CD4-positive, alpha-beta T cell treated with Interleukin-21 for 1 hour (primary cell): ENCODE data around the gene MRPL18.
"Not testable (repeated sequence)": the region's sequence is repeated elsewhere in the genome, so short reads cannot be mapped to it uniquely, and the experiment has no call there.

Experiments used
- DNase-seq: peaks from one replicate; pipeline ENCODE4 v3.0.0-alpha.2; 2020

The MRPL18 gene

GRCh38 chr6:159817951-159818739, 27.9 kb downstream of the MRPL18 start:
- no peak for DNase-seq

- no peak for DNase-seq
Measured at GRCh38 chr6:159819098-159819497, 28.8 kb downstream of the MRPL18 start.

- peak; percentile 33 for DNase-seq
Measured at GRCh38 chr6:159819932-159820640, 29.8 kb downstream of the MRPL18 start.

GRCh38 chr6:159821122-159821521, 30.9 kb downstream of the MRPL18 start:
- no peak for DNase-seq

- DNase-seq, result no peak
Measured at GRCh38 chr6:159821726-159822125, 31.5 kb downstream of the MRPL18 start.

GRCh38 chr6:159823953-159824352, 33.7 kb downstream of the MRPL18 start:
- no peak for DNase-seq

GRCh38 chr6:159824690-159825089, 34.4 kb downstream of the MRPL18 start:
- not testable (repeated sequence) for DNase-seq

DNA sequence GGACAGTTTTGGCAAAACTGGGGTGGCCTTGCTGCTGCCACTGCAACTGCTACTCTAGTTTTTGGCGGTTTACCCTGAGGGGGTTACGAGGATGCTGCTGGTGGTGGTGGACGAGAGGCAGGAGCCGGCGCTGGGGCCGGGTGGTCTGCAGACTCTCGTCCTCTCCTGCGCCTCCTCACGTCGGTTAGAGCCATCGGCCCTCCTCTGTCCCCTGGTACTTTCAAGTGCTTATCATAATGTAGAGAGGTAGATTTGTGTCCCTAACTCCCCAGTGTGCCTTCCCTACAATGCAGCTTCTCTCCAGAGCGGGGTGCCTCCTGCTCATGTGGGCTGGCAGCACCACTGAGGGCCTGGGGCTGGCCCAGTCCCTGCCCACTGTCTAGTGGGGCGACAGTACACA, 35.7 kb downstream of the MRPL18 start:
- DNase-seq, result no peak

DNA sequence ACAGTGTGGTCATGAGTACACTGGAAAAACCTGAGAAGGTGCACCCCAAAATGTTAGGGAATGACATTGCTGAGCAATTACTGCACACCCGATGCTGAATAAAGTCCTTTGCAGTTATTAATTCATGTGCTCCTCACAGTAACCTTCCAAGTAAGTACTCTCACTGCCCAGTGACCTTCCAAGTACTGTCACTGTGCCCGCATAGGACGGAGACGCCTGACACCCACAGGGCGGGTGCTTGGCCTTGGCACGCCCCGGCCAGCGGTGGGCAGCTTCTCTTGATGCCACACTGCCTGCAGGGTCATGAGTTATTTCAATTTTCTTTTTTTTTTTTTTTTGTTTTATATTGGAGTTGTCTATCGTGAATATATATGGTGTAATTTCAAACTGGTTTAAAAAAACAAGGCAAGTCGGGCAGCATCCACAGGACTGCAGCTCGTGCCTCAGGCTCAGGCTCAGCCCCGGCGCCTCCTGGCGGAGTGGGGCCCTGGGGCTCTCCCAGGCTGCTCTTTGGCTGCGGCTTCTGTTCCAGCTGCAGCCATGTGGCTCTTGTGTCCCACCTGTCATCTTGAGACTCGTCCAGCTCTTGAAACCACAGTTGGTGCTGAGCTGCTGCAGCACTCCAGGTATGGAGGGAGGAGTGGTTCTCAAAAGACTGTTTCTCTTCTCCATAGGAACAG, 36.8 kb downstream of the MRPL18 start:
- no peak for DNase-seq

GRCh38 chr6:159828074-159828473, 37.8 kb downstream of the MRPL18 start:
- no peak for DNase-seq

DNA sequence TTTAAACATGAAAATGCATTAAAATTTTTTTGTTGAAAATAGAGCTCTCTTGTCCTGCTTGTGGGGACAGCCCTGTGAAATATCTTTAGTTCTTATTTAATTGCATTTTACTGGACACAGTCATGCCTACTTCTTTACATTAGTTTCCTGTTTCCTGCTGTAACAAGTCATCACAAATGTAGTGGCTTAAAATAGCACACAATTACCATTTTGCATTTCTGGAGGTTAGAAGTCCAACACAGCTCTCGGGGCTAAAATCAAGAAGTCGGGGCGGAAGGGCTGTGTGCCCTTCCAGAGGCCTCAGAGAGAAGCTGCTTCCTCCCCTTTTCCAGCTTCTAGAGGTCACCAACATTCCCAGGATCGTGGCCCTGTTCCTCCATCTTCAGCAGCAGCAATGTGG, 39.3 kb downstream of the MRPL18 start:
- DNase-seq, result no peak

GRCh38 chr6:159830501-159831372, 40.5 kb downstream of the MRPL18 start:
- DNase-seq, result no peak

DNA sequence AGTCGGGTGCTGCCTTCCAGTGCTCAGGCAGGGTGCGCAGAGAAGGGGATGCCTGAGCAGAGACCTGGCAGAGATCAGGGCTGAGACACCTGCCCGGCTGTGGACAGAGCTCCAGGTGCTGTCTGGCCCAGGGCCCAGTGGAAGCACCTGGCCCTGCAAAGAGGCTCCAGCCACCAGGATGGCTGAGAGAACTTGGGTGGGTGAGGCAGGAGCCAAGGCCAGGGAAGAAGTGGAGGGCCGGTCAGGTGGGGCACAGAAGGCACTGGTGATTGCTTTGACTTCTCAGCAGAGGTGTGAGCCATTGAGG, 41.1 kb downstream of the MRPL18 start:
- DNase-seq, result no peak

DNA sequence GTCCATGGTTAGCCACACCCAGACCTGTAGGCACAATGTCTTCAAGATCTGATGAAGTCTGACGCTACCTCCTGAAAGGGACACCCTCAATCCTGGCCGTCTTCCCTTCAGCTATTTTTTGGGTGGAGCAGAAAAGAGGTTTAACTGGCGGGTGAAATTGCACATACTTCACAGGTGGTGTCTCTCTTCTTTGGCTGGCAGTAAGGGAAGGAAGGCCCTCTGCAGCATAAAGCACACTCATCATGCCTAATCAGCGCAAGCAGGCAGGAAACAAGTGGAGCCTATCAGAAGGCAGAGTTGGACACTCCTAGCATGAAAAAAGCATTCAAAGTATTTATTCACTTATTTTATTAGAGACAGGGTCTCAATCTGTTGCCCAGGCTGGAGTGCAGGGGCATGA, 42.7 kb downstream of the MRPL18 start:
- DNase-seq, result no peak

GRCh38 chr6:159833556-159833955, 43.3 kb downstream of the MRPL18 start:
- no peak for DNase-seq

DNA sequence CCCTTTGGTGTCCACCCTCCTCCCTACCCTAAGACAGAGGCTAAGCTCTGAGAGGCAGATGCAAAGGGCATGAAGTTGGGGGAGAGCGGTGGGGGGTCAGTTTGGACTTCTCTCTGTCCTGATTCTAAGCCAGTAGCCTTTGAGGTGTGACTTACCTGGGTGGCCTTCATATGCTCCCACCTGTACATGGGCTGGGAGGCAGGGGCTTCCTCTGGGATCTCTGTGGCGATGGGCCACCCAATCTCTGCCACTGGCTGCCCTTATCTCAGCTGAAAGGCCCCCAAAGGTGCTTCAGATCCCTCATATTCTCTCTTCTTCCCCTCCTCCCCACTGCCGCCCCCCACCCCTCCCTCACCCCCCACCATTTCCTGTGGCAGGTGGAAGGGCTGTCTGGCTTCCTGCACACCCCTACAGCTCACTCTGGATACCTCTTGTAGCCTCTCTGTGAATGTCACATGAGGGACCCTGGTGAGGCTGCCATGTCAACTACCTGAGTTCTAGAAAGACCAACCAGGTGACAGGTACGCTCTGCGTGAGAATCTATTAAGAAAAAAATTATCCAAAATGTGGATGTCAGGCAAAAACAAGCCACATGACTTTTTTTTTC, 43.8 kb downstream of the MRPL18 start:
- no peak for DNase-seq

GRCh38 chr6:159836718-159837490, 46.6 kb downstream of the MRPL18 start:
- DNase-seq, result no peak

DNA sequence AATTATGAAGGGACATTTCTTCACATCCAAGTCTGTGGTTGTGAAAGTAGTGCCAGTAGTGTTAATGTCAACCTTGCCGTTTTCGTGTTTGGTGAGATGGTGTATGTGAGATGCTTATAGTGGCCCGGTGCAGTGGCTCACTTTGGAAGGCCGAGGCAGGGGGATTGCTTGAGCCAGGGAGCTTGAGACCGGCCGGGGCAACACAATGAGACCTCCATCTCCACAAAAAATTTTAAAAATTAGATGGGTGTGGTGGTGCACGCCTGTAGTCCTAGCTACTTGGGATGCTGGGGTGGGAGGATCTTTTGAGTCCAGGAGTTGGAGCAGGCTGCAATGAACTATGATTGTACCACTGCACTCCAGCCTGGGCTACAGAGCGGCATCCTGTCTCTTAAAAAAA, 47.2 kb downstream of the MRPL18 start:
- DNase-seq, result no peak

GRCh38 chr6:159838020-159838744, 47.9 kb downstream of the MRPL18 start:
- DNase-seq, result no peak

DNA sequence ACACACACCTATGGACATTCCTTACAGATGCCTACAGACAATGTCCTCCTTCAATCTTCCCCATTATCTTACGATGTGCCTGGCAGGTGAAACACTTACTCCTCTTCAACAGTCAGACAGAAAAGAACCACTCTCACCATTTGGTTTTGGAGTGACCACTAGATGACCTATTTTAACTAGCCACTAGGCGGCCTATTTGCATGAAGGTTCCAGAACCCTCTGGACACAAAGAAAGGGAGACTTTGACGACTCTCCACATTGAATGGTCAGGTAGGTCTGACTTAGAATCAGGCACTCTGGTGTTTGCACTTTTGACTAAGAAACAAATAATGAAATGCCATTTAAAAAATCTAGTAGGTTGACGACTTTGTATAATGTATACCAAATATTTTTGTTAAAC, 51.8 kb downstream of the MRPL18 start:
- DNase-seq, result no peak
